C1 segment of cervical spinal cord (tissue), 14 donors: ENCODE measurements around the gene CTSA.
"Not testable (repeated sequence)": the region's sequence is repeated elsewhere in the genome, so short reads cannot be mapped to it uniquely, and the experiment has no call there.

ENCODE experiments used
- DNase-seq, 14 donors: peaks; one replicate each; lab custom pipeline; 2025; lab: John Stamatoyannopoulos, UW

Gene CTSA

GRCh38 chr20:45894797-45895196, 3.7 kb downstream of the CTSA start:
- DNase-seq = no peak

GRCh38 chr20:45896641-45897161, 5.6 kb downstream of the CTSA start:
- DNase-seq = no peak

GRCh38 chr20:45897289-45897688, 6.2 kb downstream of the CTSA start:
- DNase-seq = no peak

GRCh38 chr20:45897692-45898091, 6.6 kb downstream of the CTSA start:
- no peak for DNase-seq

GRCh38 chr20:45898285-45898684, 7.2 kb downstream of the CTSA start:
- DNase-seq = no peak

- DNase-seq = no peak
These were observed 8.1 kb downstream of the CTSA start for GRCh38 chr20:45899046-45899835.

GRCh38 chr20:45901332-45901731, 10.2 kb downstream of the CTSA start:
- DNase-seq = not testable (repeated sequence)

GRCh38 chr20:45902199-45902701, 11.1 kb downstream of the CTSA start:
- no peak for DNase-seq

- no peak for DNase-seq
These were observed 13.7 kb downstream of the CTSA start for GRCh38 chr20:45904583-45905504.

- DNase-seq = no peak
These were observed 14.5 kb downstream of the CTSA start for GRCh38 chr20:45905505-45906079.

GRCh38 chr20:45907219-45907948, 16.2 kb downstream of the CTSA start:
- no peak for DNase-seq

- no peak for DNase-seq
These were observed 16.9 kb downstream of the CTSA start for GRCh38 chr20:45908084-45908483.

- DNase-seq = no peak
These were observed 18.2 kb downstream of the CTSA start for GRCh38 chr20:45909336-45909808.

- DNase-seq = no peak
These were observed 18.9 kb downstream of the CTSA start for GRCh38 chr20:45909817-45910669.

GRCh38 chr20:45910670-45911485, 19.7 kb downstream of the CTSA start:
- peak; percentile 14 to 91 (median 72) for DNase-seq

GRCh38 chr20:45911486-45912343, 20.6 kb downstream of the CTSA start, which contains the start of gene PLTP:
TSS of gene PLTP (minus strand) at chr20:45912155. CDS start at chr20:45911452, 703 bp downstream.
- peak in 12 of 14 donors; percentile 23 to 83 (median 58) for DNase-seq

GRCh38 chr20:45912344-45912682, 21.2 kb downstream of the CTSA start:
- no peak for DNase-seq

GRCh38 chr20:45913116-45913515, 22.0 kb downstream of the CTSA start:
- no peak for DNase-seq
